IPS-18c (cell line): ENCODE measurements around the gene CEP85.
"Not testable (repeated sequence)": the region's sequence is repeated elsewhere in the genome, so short reads cannot be mapped to it uniquely, and the experiment has no call there.

Experiments
- H3K4me3 ChIP-seq: 2 replicates; pipeline ENCODE4 v1.7.0; 2013; ENCODE audit warnings: low read depth, mild to moderate bottlenecking, low read length, moderate library complexity; ENCODE audit not compliant: insufficient read depth
- H3K9me3 ChIP-seq: one replicate; pipeline ENCODE4 v1.6.1; 2013; ENCODE audit warnings: mild to moderate bottlenecking, low read length, moderate library complexity; ENCODE audit not compliant: control insufficient read depth, insufficient read depth

Gene CEP85

GRCh38 chr1:26283279-26283853 lies 49.4 kb downstream of the CEP85 start:
- H3K4me3 ChIP-seq, result no peak overlapping the region
- no peaks in the 10 kb centered on the region for H3K9me3 ChIP-seq

GRCh38 chr1:26283871-26284596 lies 50.0 kb downstream of the CEP85 start:
- H3K9me3 ChIP-seq, result no peaks in the 10 kb centered on the region
- H3K4me3 ChIP-seq, result no peak overlapping the region

- H3K4me3 ChIP-seq, result no peak overlapping the region
- H3K9me3 ChIP-seq, result no peaks in the 10 kb centered on the region
Observed at GRCh38 chr1:26284597-26285347, 50.8 kb downstream of the CEP85 start.

GRCh38 chr1:26285366-26286063 lies 51.5 kb downstream of the CEP85 start:
- Histone ChIP-seq H3K9me3 (no peaks in the 10 kb centered on the region), H3K4me3 (no peak overlapping the region)

GRCh38 chr1:26286064-26286416 lies 52.0 kb downstream of the CEP85 start:
- H3K4me3 ChIP-seq, result no peak overlapping the region
- H3K9me3 ChIP-seq, result no peaks in the 10 kb centered on the region

GRCh38 chr1:26287033-26287711 lies 53.2 kb downstream of the CEP85 start:
- no peaks in the 10 kb centered on the region for H3K9me3 ChIP-seq
- no peak overlapping the region for H3K4me3 ChIP-seq

- Histone ChIP-seq H3K4me3 (no peak overlapping the region), H3K9me3 (no peaks in the 10 kb centered on the region)
Observed at GRCh38 chr1:26287811-26288210, 53.8 kb downstream of the CEP85 start.

GRCh38 chr1:26288311-26288941 lies 54.4 kb downstream of the CEP85 start:
- Histone ChIP-seq H3K4me3 (no peak overlapping the region), H3K9me3 (no peaks in the 10 kb centered on the region)

- no peak overlapping the region for H3K4me3 ChIP-seq
- no peaks in the 10 kb centered on the region for H3K9me3 ChIP-seq
Observed at GRCh38 chr1:26289158-26290059, 55.4 kb downstream of the CEP85 start.

- H3K4me3 ChIP-seq, result no peak overlapping the region
- no peaks in the 10 kb centered on the region for H3K9me3 ChIP-seq
Observed at GRCh38 chr1:26290122-26290881, 56.3 kb downstream of the CEP85 start.

- H3K4me3 ChIP-seq, result no peak overlapping the region
Observed at GRCh38 chr1:26290882-26291261, 56.9 kb downstream of the CEP85 start.

GRCh38 chr1:26291433-26291832 lies 57.4 kb downstream of the CEP85 start:
- no peaks in the 10 kb centered on the region for H3K9me3 ChIP-seq
- H3K4me3 ChIP-seq, result no peak overlapping the region

More at GRCh38 chr1:26290882-26291261, 56.9 kb downstream of the CEP85 start:
- no peaks in the 10 kb centered on the region for H3K9me3 ChIP-seq

GRCh38 chr1:26291939-26292338 lies 57.9 kb downstream of the CEP85 start:
- Histone ChIP-seq H3K4me3 (no peak overlapping the region), H3K9me3 (no peaks in the 10 kb centered on the region)

GRCh38 chr1:26292735-26293134 lies 58.7 kb downstream of the CEP85 start:
- not testable (repeated sequence) for H3K4me3 ChIP-seq, H3K9me3 ChIP-seq

GRCh38 chr1:26293911-26294463 lies 60.0 kb downstream of the CEP85 start:
- H3K4me3 ChIP-seq, result no peak overlapping the region
- H3K9me3 ChIP-seq, result no peaks in the 10 kb centered on the region
